ENCODE results near the gene ASB6.
"Not testable (repeated sequence)": the region's sequence is repeated elsewhere in the genome, so short reads cannot be mapped to it uniquely, and the experiment has no call there.

Gene ASB6

GRCh38 chr9:129666575-129666974 lies 24.6 kb upstream of the ASB6 start:
- no peak for DNase-seq

- no peak for DNase-seq
Measured at GRCh38 chr9:129665814-129666520, 24.0 kb upstream of the ASB6 start.

- peak; percentile 85 for DNase-seq
Measured at GRCh38 chr9:129665389-129665775, 23.4 kb upstream of the ASB6 start, which contains the start of gene PRRX2. TSS of gene PRRX2 (plus strand) at chr9:129665647. CDS start at chr9:129665868, 221 bp downstream.

GRCh38 chr9:129664746-129665388 lies 22.9 kb upstream of the ASB6 start:
- DNase-seq, result peak; percentile 51

- DNase-seq, result not testable (repeated sequence)
Measured at GRCh38 chr9:129662239-129662638, 20.3 kb upstream of the ASB6 start.

GRCh38 chr9:129661029-129661428 lies 19.1 kb upstream of the ASB6 start:
- no peak for DNase-seq

- DNase-seq, result no peak
Measured at GRCh38 chr9:129656795-129657390, 14.9 kb upstream of the ASB6 start.

- DNase-seq, result no peak
Measured at GRCh38 chr9:129655696-129656095, 13.7 kb upstream of the ASB6 start.

GRCh38 chr9:129655154-129655553 lies 13.2 kb upstream of the ASB6 start:
- DNase-seq, result no peak

- no peak for DNase-seq
Measured at GRCh38 chr9:129654554-129655040, 12.6 kb upstream of the ASB6 start.

- DNase-seq, result no peak
Measured at GRCh38 chr9:129653823-129654553, 12.0 kb upstream of the ASB6 start.

- no peak for DNase-seq
Measured at GRCh38 chr9:129650680-129651235, 8.8 kb upstream of the ASB6 start.

GRCh38 chr9:129649726-129650679 lies 8.1 kb upstream of the ASB6 start:
- no peak for DNase-seq

- no peak for DNase-seq
Measured at GRCh38 chr9:129648764-129649115, 6.8 kb upstream of the ASB6 start.

GRCh38 chr9:129648092-129648763 lies 6.3 kb upstream of the ASB6 start:
- DNase-seq, result peak; percentile 53

- DNase-seq, result no peak
Measured at GRCh38 chr9:129647635-129648034, 5.7 kb upstream of the ASB6 start.

GRCh38 chr9:129646654-129647053 lies 4.7 kb upstream of the ASB6 start:
- DNase-seq, result no peak

GRCh38 chr9:129646252-129646651 lies 4.3 kb upstream of the ASB6 start:
- DNase-seq, result no peak

- no peak for DNase-seq
Measured at GRCh38 chr9:129644902-129645301, 3.0 kb upstream of the ASB6 start.

GRCh38 chr9:129644365-129644764 lies 2.4 kb upstream of the ASB6 start:
- DNase-seq, result no peak

- peak; percentile 21 for DNase-seq
Measured at GRCh38 chr9:129643706-129644105, 1.8 kb upstream of the ASB6 start.
